Activated CD4-positive, CD25-positive, alpha-beta regulatory T cell treated with anti-CD3 and anti-CD28 coated beads, Interleukin-2, amount 50 U/mL, for 72 hours (primary cell): ENCODE measurements around the gene TMEM175.

Experiments
- DNase-seq: peaks from one replicate; pipeline ENCODE4 v3.0.0; 2021

The TMEM175 gene

GRCh38 chr4:960636-961350 lies 28.5 kb downstream of the TMEM175 start:
- no peak for DNase-seq

- DNase-seq: no peak
Observed at GRCh38 chr4:961351-962230, 29.3 kb downstream of the TMEM175 start.

- no peak for DNase-seq
Observed at GRCh38 chr4:962231-963208, 30.3 kb downstream of the TMEM175 start.

- no peak for DNase-seq
Observed at GRCh38 chr4:963276-964225, 31.3 kb downstream of the TMEM175 start.

GRCh38 chr4:964346-965025 lies 32.2 kb downstream of the TMEM175 start:
- no peak for DNase-seq

- DNase-seq: no peak
Observed at GRCh38 chr4:965048-965765, 32.9 kb downstream of the TMEM175 start.

- no peak for DNase-seq
Observed at GRCh38 chr4:965766-966134, 33.5 kb downstream of the TMEM175 start.

GRCh38 chr4:966266-967112 lies 34.2 kb downstream of the TMEM175 start:
- no peak for DNase-seq

GRCh38 chr4:967113-968104 lies 35.1 kb downstream of the TMEM175 start:
- DNase-seq: no peak

- no peak for DNase-seq
Observed at GRCh38 chr4:968221-968620, 36.0 kb downstream of the TMEM175 start.

GRCh38 chr4:968621-969394 lies 36.5 kb downstream of the TMEM175 start:
- DNase-seq: no peak

- DNase-seq: no peak
Observed at GRCh38 chr4:970046-970745, 37.9 kb downstream of the TMEM175 start.

- no peak for DNase-seq
Observed at GRCh38 chr4:970854-971520, 38.7 kb downstream of the TMEM175 start.

GRCh38 chr4:971666-972500 lies 39.6 kb downstream of the TMEM175 start:
- no peak for DNase-seq
